Esophagus muscularis mucosa (tissue), 4 donors: ENCODE data around the gene ICOS. TPM values are rescaled to one million over a fixed set of nuclear protein-coding genes. Genes with fewer than 3 reads are reported as not detected.

Experiments used
- DNase-seq: peaks from one replicate; pipeline ENCODE4 v3.0.0-alpha.2; 2017; ENCODE audit errors: extremely low spot score
- H3K27ac ChIP-seq, 4 donors: fragments of 200-600 bp; sonication (generic); replicated peaks in 1 of 4; 1 replicate in 3 of 4; 2 replicates in 1 of 4; pipeline ENCODE4 v1.5.1; 2016 to 2019; ENCODE audit warnings: mild to moderate bottlenecking in 1 of 4
- H3K27me3 ChIP-seq, 4 donors: fragments of 200-600 bp; sonication (generic); one replicate each; pipeline versions ENCODE4 v1.5.1 to v1.6.0; 2016 to 2019
- H3K36me3 ChIP-seq, 4 donors: fragments of 200-600 bp; sonication (generic); one replicate each; pipeline ENCODE4 v1.5.1; 2016 to 2019
- H3K4me1 ChIP-seq, 4 donors: fragments of 200-600 bp; sonication (generic); one replicate each; pipeline ENCODE4 v1.5.1; 2016 to 2019
- H3K4me3 ChIP-seq, 4 donors: fragments of 200-600 bp; sonication (generic); 1 replicate in 2 of 4; 2 replicates in 2 of 4; pipeline ENCODE4 v1.5.1; 2016 to 2019; ENCODE audit warnings: mild to moderate bottlenecking in 4 of 4, moderate library complexity in 1 of 4
- H3K9me3 ChIP-seq, 4 donors: fragments of 200-600 bp; sonication (generic); 1 replicate in 3 of 4; 2 replicates in 1 of 4; pipeline ENCODE4 v1.5.1; 2016 to 2019
- CTCF ChIP-seq, 3 experiments: fragments of 200-600 bp in 2 of 3; fragments of 450-650 bp in 1 of 3; sonication (generic) in 2 of 3; IDR thresholded peaks; one replicate each; pipeline ENCODE4 v1.5.1; 2017 to 2019; ENCODE audit warnings: antibody characterized with exemption in 3 of 3, mild to moderate bottlenecking in 2 of 3, moderate library complexity in 1 of 3
- EP300 ChIP-seq: sonication (generic); formaldehyde crosslinking; IDR thresholded peaks from one replicate; pipeline ENCODE4 v1.6.1; 2017; ENCODE audit warnings: antibody characterized with exemption
- POLR2A ChIP-seq: fragments of 450-650 bp; IDR thresholded peaks from one replicate; pipeline ENCODE4 v1.6.1; 2017; ENCODE audit warnings: antibody characterized with exemption, moderate library complexity, mild to moderate bottlenecking, low read depth
- POLR2AphosphoS5 ChIP-seq, 2 donors: sonication (generic); formaldehyde crosslinking; IDR thresholded peaks; one replicate each; pipeline ENCODE4 v1.6.1; 2017; ENCODE audit warnings: antibody characterized with exemption in 2 of 2
- WGBS: methylation state at CpG from one replicate; pipeline ENCODE4 v1.1.5; 2018; 5-methylcytosine and 5-hydroxymethylcytosine counted together
- intact Hi-C: fragments of 100-400 bp; cut with DNase I; formaldehyde crosslinking; loops from one replicate; pipeline ENCODE4 v1.15.1; 2023
- total RNA-seq, 4 donors: library from RNA; depleted of rRNA; stranded (reverse); fragments of >200 nt; gene quantifications; one replicate each; pipeline versions ENCODE4 v1.1.0 to v1.2.1, GENCODE V29; 2016

Gene ICOS
- total RNA-seq, 4 donors from 2014 or later, result under 0.01 to 0.50 TPM; not detected in 2

- no peak overlapping the region for H3K27ac ChIP-seq
- H3K36me3 ChIP-seq, result no peaks in the 10 kb centered on the region
- H3K27me3 ChIP-seq, result no peaks in the 10 kb centered on the region
- intact Hi-C loops, result loop anchor here (10.0 kb wide), 1 partner anchor 429 kb away; no protein-coding TSS in a partner anchor
- no peak for DNase-seq
- TF ChIP-seq POLR2A (no peak), POLR2AphosphoS5 (IDR thresholded peaks at IDR 0.05) (no peak), CTCF (IDR thresholded peaks at IDR 0.05) (no peak), EP300 (no peak)
- H3K4me1 ChIP-seq, result peaks cover 0 to 30% (median 25%) of the 10 kb centered on the region in 4 donors
- H3K9me3 ChIP-seq, result no peaks in the 10 kb centered on the region
- 84% methylated on average over 8 of the region's 8 CpGs for WGBS
- H3K4me3 ChIP-seq, result no peak overlapping the region
These were observed 22.6 kb upstream of the ICOS start for GRCh38 chr2:203913947-203914346.

GRCh38 chr2:203914546-203915182 is 21.9 kb upstream of the ICOS start:
- 59% methylated on average over 8 of the region's 8 CpGs for WGBS
- Histone ChIP-seq H3K27me3 (no peaks in the 10 kb centered on the region), H3K9me3 (no peaks in the 10 kb centered on the region), H3K4me3 (no peak overlapping the region), H3K27ac (no peak overlapping the region), H3K4me1 (peaks cover 0 to 27% (median 19%) of the 10 kb centered on the region in 4 donors), H3K36me3 (no peaks in the 10 kb centered on the region)
- TF ChIP-seq POLR2AphosphoS5 (IDR thresholded peaks at IDR 0.05) (no peak), CTCF (IDR thresholded peaks at IDR 0.05) (no peak), POLR2A (no peak), EP300 (no peak)
- intact Hi-C loops, result loop anchor here (10.0 kb wide), 1 partner anchor 430 kb away; no protein-coding TSS in a partner anchor
- no peak for DNase-seq

- peaks cover 0 to 21% (median 15%) of the 10 kb centered on the region in 4 donors for H3K4me1 ChIP-seq
- no peaks in the 10 kb centered on the region for H3K9me3 ChIP-seq
- no peak overlapping the region for H3K27ac ChIP-seq
- intact Hi-C loops, result loop anchor here (10.0 kb wide), 1 partner anchor 430 kb away; no protein-coding TSS in a partner anchor
- no peak overlapping the region for H3K4me3 ChIP-seq
- WGBS, result 63% methylated on average over 7 of the region's 7 CpGs
- DNase-seq, result no peak
- no peaks in the 10 kb centered on the region for H3K36me3 ChIP-seq
- TF ChIP-seq POLR2AphosphoS5 (IDR thresholded peaks at IDR 0.05), result no peak
- TF ChIP-seq POLR2A, result no peak
- no peak for TF ChIP-seq CTCF (IDR thresholded peaks at IDR 0.05)
- no peak for TF ChIP-seq EP300
- no peaks in the 10 kb centered on the region for H3K27me3 ChIP-seq
These were observed 21.3 kb upstream of the ICOS start for GRCh38 chr2:203915256-203915655.

- no peak overlapping the region for H3K27ac ChIP-seq
- H3K4me3 ChIP-seq, result no peak overlapping the region
- no peak for TF ChIP-seq POLR2AphosphoS5 (IDR thresholded peaks at IDR 0.05)
- TF ChIP-seq EP300, result no peak
- TF ChIP-seq POLR2A, result no peak
- intact Hi-C loops, result loop anchor here (10.0 kb wide), 1 partner anchor 432 kb away; no protein-coding TSS in a partner anchor
- no peak for DNase-seq
- no peaks in the 10 kb centered on the region for H3K36me3 ChIP-seq
- peaks cover 0 to 21% (median 15%) of the 10 kb centered on the region in 4 donors for H3K4me1 ChIP-seq
- H3K27me3 ChIP-seq, result no peaks in the 10 kb centered on the region
- no peaks in the 10 kb centered on the region for H3K9me3 ChIP-seq
These were observed 19.8 kb upstream of the ICOS start for GRCh38 chr2:203916756-203917155.

- TF ChIP-seq CTCF (IDR thresholded peaks at IDR 0.05), result no peak
- no peak for TF ChIP-seq EP300
- TF ChIP-seq POLR2AphosphoS5 (IDR thresholded peaks at IDR 0.05), result no peak
- TF ChIP-seq POLR2A, result no peak
- Histone ChIP-seq H3K27ac (no peak overlapping the region), H3K36me3 (no peaks in the 10 kb centered on the region), H3K4me1 (peaks cover 0 to 21% (median 15%) of the 10 kb centered on the region in 4 donors), H3K4me3 (no peak overlapping the region), H3K9me3 (no peaks in the 10 kb centered on the region), H3K27me3 (no peaks in the 10 kb centered on the region)
- no peak for DNase-seq
- WGBS, result 28% methylated on average over 3 of the region's 7 CpGs
- intact Hi-C loops, result loop anchor here (10.0 kb wide), 1 partner anchor 433 kb away; no protein-coding TSS in a partner anchor
These were observed 18.3 kb upstream of the ICOS start for GRCh38 chr2:203918264-203918663.
